ENCODE measurements around the gene XYLT1.
"Not testable (repeated sequence)": the region's sequence is repeated elsewhere in the genome, so short reads cannot be mapped to it uniquely, and the experiment has no call there.

The XYLT1 gene

GRCh38 chr16:17470908-17471718 is at the start of gene XYLT1:
Gene XYLT1 (minus strand): TSS chr16:17470960. CDS start chr16:17470796, 164 bp downstream.
- no peak for DNase-seq (ENCODE audit: insufficient read length, low spot score)
- no peak for TF ChIP-seq POLR2A (IDR thresholded peaks at IDR 0.05; ENCODE audit: low read depth, low read length)
- no peak for FAIRE-seq

GRCh38 chr16:17520111-17520510 is 49.4 kb upstream of the XYLT1 start:
- no peak for FAIRE-seq
- no peak for TF ChIP-seq POLR2A (IDR thresholded peaks at IDR 0.05; ENCODE audit: low read depth, low read length)

GRCh38 chr16:17519101-17519955 is 48.6 kb upstream of the XYLT1 start:
- TF ChIP-seq POLR2A (IDR thresholded peaks at IDR 0.05; ENCODE audit: low read depth, low read length): no peak
- DNase-seq (ENCODE audit: insufficient read length, low spot score): no peak
- FAIRE-seq: no peak

More at GRCh38 chr16:17520111-17520510, 49.4 kb upstream of the XYLT1 start:
- no peak for DNase-seq (ENCODE audit: insufficient read length, low spot score)

GRCh38 chr16:17518441-17518840 is 47.7 kb upstream of the XYLT1 start:
- FAIRE-seq (no peak), DNase-seq (ENCODE audit: insufficient read length, low spot score) (no peak)
- no peak for TF ChIP-seq POLR2A (IDR thresholded peaks at IDR 0.05; ENCODE audit: low read depth, low read length)

- FAIRE-seq: no peak
- DNase-seq (ENCODE audit: insufficient read length, low spot score): no peak
Measured at GRCh38 chr16:17515421-17516210, 44.9 kb upstream of the XYLT1 start.

GRCh38 chr16:17512636-17513220 is 42.0 kb upstream of the XYLT1 start:
- DNase-seq (ENCODE audit: insufficient read length, low spot score) (no peak), FAIRE-seq (no peak)
- no peak for TF ChIP-seq POLR2A (IDR thresholded peaks at IDR 0.05; ENCODE audit: low read depth, low read length)

More at GRCh38 chr16:17515421-17516210, 44.9 kb upstream of the XYLT1 start:
- TF ChIP-seq POLR2A (IDR thresholded peaks at IDR 0.05; ENCODE audit: low read depth, low read length): no peak

- no peak for TF ChIP-seq POLR2A (IDR thresholded peaks at IDR 0.05; ENCODE audit: low read depth, low read length)
- FAIRE-seq (no peak), DNase-seq (ENCODE audit: insufficient read length, low spot score) (no peak)
Measured at GRCh38 chr16:17511340-17511739, 40.6 kb upstream of the XYLT1 start.

- DNase-seq (ENCODE audit: insufficient read length, low spot score) (no peak), FAIRE-seq (no peak)
- no peak for TF ChIP-seq POLR2A (IDR thresholded peaks at IDR 0.05; ENCODE audit: low read depth, low read length)
Measured at GRCh38 chr16:17510567-17510966, 39.8 kb upstream of the XYLT1 start.

GRCh38 chr16:17509194-17509593 is 38.4 kb upstream of the XYLT1 start:
- DNase-seq (ENCODE audit: insufficient read length, low spot score) (no peak), FAIRE-seq (no peak)
- no peak for TF ChIP-seq POLR2A (IDR thresholded peaks at IDR 0.05; ENCODE audit: low read depth, low read length)

- DNase-seq (ENCODE audit: insufficient read length, low spot score): no peak
- FAIRE-seq: no peak
- no peak for TF ChIP-seq POLR2A (IDR thresholded peaks at IDR 0.05; ENCODE audit: low read depth, low read length)
Measured at GRCh38 chr16:17508303-17508702, 37.5 kb upstream of the XYLT1 start.

GRCh38 chr16:17507516-17507915 is 36.8 kb upstream of the XYLT1 start:
- not testable (repeated sequence) for DNase-seq (ENCODE audit: insufficient read length, low spot score); FAIRE-seq

GRCh38 chr16:17505828-17506227 is 35.1 kb upstream of the XYLT1 start:
- not testable (repeated sequence) for FAIRE-seq; DNase-seq (ENCODE audit: insufficient read length, low spot score)

GRCh38 chr16:17504050-17504449 is 33.3 kb upstream of the XYLT1 start:
- TF ChIP-seq POLR2A (IDR thresholded peaks at IDR 0.05; ENCODE audit: low read depth, low read length): no peak
- DNase-seq (ENCODE audit: insufficient read length, low spot score) (no peak), FAIRE-seq (no peak)
